GM23248 (cell line): ENCODE data around the gene ZNF626. TPM values are rescaled to one million over a fixed set of nuclear protein-coding genes. Genes with fewer than 3 reads are reported as not detected.
"Not testable (repeated sequence)": the region's sequence is repeated elsewhere in the genome, so short reads cannot be mapped to it uniquely, and the experiment has no call there.

Experiments used
- DNase-seq: peaks from one replicate; pipeline ENCODE4 v3.0.0-alpha.2; 2015
- H2AFZ ChIP-seq: fragments of 200-600 bp; sonication (generic); 2 replicates; pipeline ENCODE4 v1.6.1; 2016; ENCODE audit warnings: antibody characterized with exemption
- H3F3A ChIP-seq: fragments of 200-600 bp; sonication (generic); 2 replicates; pipeline ENCODE4 v1.6.1; 2016; ENCODE audit warnings: mild to moderate bottlenecking, antibody characterized with exemption, mixed run types; ENCODE audit not compliant: insufficient read depth
- H3K27ac ChIP-seq: fragments of 200-600 bp; sonication (generic); 2 replicates; pipeline ENCODE4 v1.5.1; 2016; ENCODE audit warnings: mild to moderate bottlenecking
- H3K27me3 ChIP-seq: fragments of 200-600 bp; sonication (generic); replicated peaks from 2 replicates; pipeline ENCODE4 v1.6.1; 2016; ENCODE audit warnings: mild to moderate bottlenecking; ENCODE audit not compliant: insufficient read depth
- H3K36me3 ChIP-seq: fragments of 200-600 bp; sonication (generic); 2 replicates; pipeline ENCODE4 v1.6.1; 2016; ENCODE audit warnings: low read depth, mild to moderate bottlenecking
- H3K4me1 ChIP-seq: fragments of 200-600 bp; sonication (generic); 2 replicates; pipeline ENCODE4 v1.6.1; 2016; ENCODE audit warnings: mild to moderate bottlenecking; ENCODE audit not compliant: insufficient read depth
- H3K4me2 ChIP-seq: fragments of 200-600 bp; sonication (generic); one replicate; pipeline ENCODE4 v1.6.1; 2016; ENCODE audit warnings: mild to moderate bottlenecking; ENCODE audit not compliant: unreplicated experiment
- H3K4me3 ChIP-seq: fragments of 200-600 bp; sonication (generic); 2 replicates; pipeline ENCODE4 v1.5.1; 2016; ENCODE audit warnings: mild to moderate bottlenecking
- H3K79me2 ChIP-seq: fragments of 200-600 bp; sonication (generic); 2 replicates; pipeline ENCODE4 v1.6.1; 2016; ENCODE audit warnings: mild to moderate bottlenecking; ENCODE audit not compliant: insufficient read depth
- H3K9ac ChIP-seq: fragments of 200-600 bp; sonication (generic); 2 replicates; pipeline ENCODE4 v1.6.1; 2016; ENCODE audit warnings: mild to moderate bottlenecking
- H3K9me2 ChIP-seq: fragments of 200-600 bp; sonication (generic); 2 replicates; pipeline ENCODE4 v1.6.1; 2016; ENCODE audit warnings: mixed run types, mild to moderate bottlenecking, moderate library complexity; ENCODE audit not compliant: insufficient read depth
- H3K9me3 ChIP-seq: fragments of 200-600 bp; sonication (generic); one replicate; pipeline ENCODE4 v1.6.1; 2017; ENCODE audit warnings: low read depth
- H4K20me1 ChIP-seq: fragments of 200-600 bp; sonication (generic); 2 replicates; pipeline ENCODE4 v1.6.0; 2016; ENCODE audit not compliant: insufficient read depth
- EZH2 ChIP-seq: fragments of 200-600 bp; sonication (generic); IDR thresholded peaks from 2 replicates; pipeline ENCODE4 v1.6.1; 2018; ENCODE audit warnings: antibody characterized with exemption, mild to moderate bottlenecking; ENCODE audit not compliant: insufficient read depth, poor library complexity, severe bottlenecking
- EZH2phosphoT487 ChIP-seq: fragments of 200-600 bp; sonication (generic); IDR thresholded peaks from 2 replicates; pipeline ENCODE4 v1.6.1; 2018; ENCODE audit warnings: antibody characterized with exemption, moderate library complexity, mild to moderate bottlenecking, low read depth; ENCODE audit not compliant: insufficient read depth
- WGBS, 2 experiments: methylation state at CpG; one replicate each; pipeline ENCODE4 v1.1.6; 2015 to 2017; ENCODE audit warnings: low lambda C conversion rate in 2 of 2, low coverage in 1 of 2; ENCODE audit errors: missing lambda C conversion rate in 2 of 2; 5-methylcytosine and 5-hydroxymethylcytosine counted together
- in situ Hi-C: fragments of 300-500 bp; cut with MboI; formaldehyde crosslinking; loops from 2 replicates; pipeline ENCODE4 v1.15.0; 2020
- polyA plus RNA-seq: library from polyadenylated mRNA; unstranded; fragments of >200 nt; fragmentation: Nextera tagmentation; extraction: Ambion mirVana; gene quantifications from 2 replicates; pipeline ENCODE4 v1.2.1, GENCODE V29; 2016
- total RNA-seq: library from RNA; depleted of rRNA; stranded (reverse); fragments of >200 nt; shearing (Covaris generic); gene quantifications from 2 replicates; pipeline ENCODE4 v1.2.3, GENCODE V29; 2014; rRNA removed

ZNF626 gene
- total and polyA plus RNA-seq, 2 experiments from 2014 or later: 9.8 to 18.6 TPM

DNA sequence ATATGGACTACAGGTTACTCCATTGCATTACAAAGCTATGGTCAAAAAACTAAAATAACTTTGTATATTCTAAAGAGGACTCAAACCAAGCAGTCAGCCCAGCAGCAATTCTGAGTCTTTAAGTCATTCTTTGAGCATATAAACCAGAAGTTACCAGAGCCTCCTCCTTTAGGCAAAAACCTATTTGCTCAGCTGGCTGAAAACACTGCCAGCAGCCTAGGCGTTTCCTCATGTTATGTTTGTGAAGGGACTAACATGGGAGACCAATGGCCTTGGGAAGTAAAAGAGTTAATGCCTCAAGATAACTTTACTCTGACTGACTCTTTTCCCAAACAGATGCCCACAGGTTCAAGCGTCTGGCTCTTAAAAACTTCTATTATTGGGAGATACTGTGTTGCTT is 45.3 kb downstream of the ZNF626 start:
- WGBS, 2 experiments: 30 to 41% methylated on average over 2 of the region's 2 CpGs

DNA sequence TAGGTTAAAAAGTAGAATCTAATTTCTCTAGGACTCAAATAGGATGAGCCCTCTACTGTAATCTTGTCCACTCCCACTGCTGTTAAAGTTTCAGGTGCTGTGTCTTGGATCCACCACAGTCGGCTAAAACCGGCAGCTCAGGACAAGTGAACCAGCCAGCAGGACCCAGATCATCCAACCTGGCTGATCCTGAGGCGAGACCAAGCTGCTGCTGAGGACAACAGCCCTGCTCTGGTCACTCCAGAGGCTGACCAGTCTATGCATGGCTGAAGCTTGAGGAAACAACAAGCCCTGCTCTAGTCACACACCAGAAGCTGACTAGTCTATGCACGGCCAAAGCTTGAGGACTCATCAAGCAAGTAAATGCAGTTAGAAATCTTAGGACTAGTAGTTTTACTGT is 46.4 kb downstream of the ZNF626 start:
- in situ Hi-C loops, H3K9ac ChIP-seq: not testable (repeated sequence)
- WGBS, 2 experiments: 23 to 35% methylated on average over 4 of the region's 4 CpGs

More for the DNA sequence above, 45.3 kb downstream of the ZNF626 start:
- Histone ChIP-seq H3K9me2 (no peaks in the 10 kb centered on the region), H3K36me3 (no peaks in the 10 kb centered on the region), H2AFZ (no peak overlapping the region), H3K4me2 (no peak overlapping the region), H3K9ac (no peak overlapping the region), H3K27me3 (no peaks in the 10 kb centered on the region), H3F3A (no peaks in the 10 kb centered on the region), H3K27ac (no peak overlapping the region), H4K20me1 (no peaks in the 10 kb centered on the region), H3K4me1 (no peaks in the 10 kb centered on the region), H3K9me3 (no peaks in the 10 kb centered on the region), H3K79me2 (no peaks in the 10 kb centered on the region), H3K4me3 (no peak overlapping the region)
- in situ Hi-C loops: no loop called here
- DNase-seq: no peak
- TF ChIP-seq EZH2: no peak

GRCh38 chr19:20612711-20613316 is 48.6 kb downstream of the ZNF626 start:
- H2AFZ ChIP-seq: no peak overlapping the region
- no peaks in the 10 kb centered on the region for H3K9me2 ChIP-seq
- no peaks in the 10 kb centered on the region for H3K79me2 ChIP-seq
- in situ Hi-C loops: no loop called here
- H3K9me3 ChIP-seq: peaks cover 6% of the 10 kb centered on the region
- no peaks in the 10 kb centered on the region for H3K4me1 ChIP-seq
- WGBS, 2 experiments: 35 to 44% methylated on average over 5 of the region's 5 CpGs
- DNase-seq: no peak
- H3F3A ChIP-seq: no peaks in the 10 kb centered on the region
- no peaks in the 10 kb centered on the region for H3K27me3 ChIP-seq
- H3K36me3 ChIP-seq: no peaks in the 10 kb centered on the region
- no peak for TF ChIP-seq EZH2
- TF ChIP-seq EZH2phosphoT487: no peak
- no peak overlapping the region for H3K4me3 ChIP-seq
- H3K27ac ChIP-seq: no peak overlapping the region
- H3K9ac ChIP-seq: no peak overlapping the region
- H3K4me2 ChIP-seq: no peak overlapping the region
- H4K20me1 ChIP-seq: no peaks in the 10 kb centered on the region

More for the DNA sequence above, 46.4 kb downstream of the ZNF626 start:
- H3K4me3 ChIP-seq, H3K9me2 ChIP-seq, H3K79me2 ChIP-seq, H3K4me2 ChIP-seq, H3K27ac ChIP-seq, H4K20me1 ChIP-seq, H3K4me1 ChIP-seq, H3K36me3 ChIP-seq, H3K27me3 ChIP-seq, H3K9me3 ChIP-seq, H2AFZ ChIP-seq, DNase-seq, H3F3A ChIP-seq: not testable (repeated sequence)

- Histone ChIP-seq H4K20me1 (no peaks in the 10 kb centered on the region), H3K27me3 (no peaks in the 10 kb centered on the region), H3K79me2 (no peaks in the 10 kb centered on the region), H3K4me3 (no peak overlapping the region), H3K9me3 (peaks cover 6% of the 10 kb centered on the region), H3K4me2 (no peak overlapping the region), H3K27ac (no peak overlapping the region), H3K9me2 (no peaks in the 10 kb centered on the region), H3F3A (no peaks in the 10 kb centered on the region), H3K4me1 (no peaks in the 10 kb centered on the region), H3K9ac (no peak overlapping the region), H3K36me3 (no peaks in the 10 kb centered on the region), H2AFZ (no peak overlapping the region)
- TF ChIP-seq EZH2phosphoT487: no peak
- TF ChIP-seq EZH2: no peak
- no peak for DNase-seq
- in situ Hi-C loops: no loop called here
- WGBS, 2 experiments: 40 to 44% methylated on average over 6 of the region's 6 CpGs
Observed at GRCh38 chr19:20611866-20612265, 49.5 kb downstream of the ZNF626 start.

DNA sequence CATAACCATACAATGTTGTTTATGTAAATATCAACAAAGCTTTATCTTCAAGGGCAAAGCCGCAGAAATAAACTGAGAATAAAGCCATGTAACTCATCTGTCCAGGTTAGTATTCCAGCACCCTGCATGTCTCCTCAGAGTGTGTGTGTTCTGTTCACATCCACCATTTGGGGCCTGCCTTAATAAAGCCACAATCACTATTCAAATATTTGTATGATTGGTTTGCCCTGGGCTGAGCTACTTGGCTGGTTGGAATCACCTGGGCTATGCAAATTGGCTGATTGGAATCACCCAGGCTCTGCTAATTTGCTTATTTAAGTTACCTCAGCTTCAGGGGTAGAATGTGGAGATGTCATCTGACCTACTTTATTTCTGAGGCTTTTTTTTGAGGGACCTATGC is 53.4 kb downstream of the ZNF626 start:
- no peak overlapping the region for H3K4me3 ChIP-seq
- H3K27me3 ChIP-seq: no peaks in the 10 kb centered on the region
- H3F3A ChIP-seq: no peaks in the 10 kb centered on the region
- no peak overlapping the region for H2AFZ ChIP-seq
- H3K4me1 ChIP-seq: no peaks in the 10 kb centered on the region
- H4K20me1 ChIP-seq: no peaks in the 10 kb centered on the region
- H3K79me2 ChIP-seq: no peaks in the 10 kb centered on the region
- H3K9me2 ChIP-seq: no peaks in the 10 kb centered on the region
- no peak for DNase-seq
- TF ChIP-seq EZH2phosphoT487: no peak
- no peak for TF ChIP-seq EZH2
- H3K9ac ChIP-seq: no peak overlapping the region
- in situ Hi-C loops: no loop called here
- no peak overlapping the region for H3K4me2 ChIP-seq
- no peaks in the 10 kb centered on the region for H3K36me3 ChIP-seq
- 61 to 65% methylated on average over 1 of the region's 1 CpG for whole genome bisulfite sequencing, 2 experiments
- H3K9me3 ChIP-seq: peaks cover 6% of the 10 kb centered on the region
- no peak overlapping the region for H3K27ac ChIP-seq

Other genes starting within 250 kb of the ZNF626 start
- 3.5 and 3.8 TPM in 2 replicates for gene ZNF737, start 95.8 kb downstream of the ZNF626 start, total RNA-seq
- gene ZNF737, start 95.8 kb downstream of the ZNF626 start, polyA plus RNA-seq: 2.4 and 2.8 TPM in 2 replicates
- gene ZNF66, start 114.7 kb upstream of the ZNF626 start, total RNA-seq: 1.9 and 3.4 TPM in 2 replicates
- gene ZNF66, start 114.7 kb upstream of the ZNF626 start, polyA plus RNA-seq: 1.2 and 1.7 TPM in 2 replicates